ENCODE data around the gene COL1A2.

Gene COL1A2

GRCh38 chr7:94392393-94392786 is 2.3 kb upstream of the COL1A2 start:
- TF ChIP-seq, protein P1, sequence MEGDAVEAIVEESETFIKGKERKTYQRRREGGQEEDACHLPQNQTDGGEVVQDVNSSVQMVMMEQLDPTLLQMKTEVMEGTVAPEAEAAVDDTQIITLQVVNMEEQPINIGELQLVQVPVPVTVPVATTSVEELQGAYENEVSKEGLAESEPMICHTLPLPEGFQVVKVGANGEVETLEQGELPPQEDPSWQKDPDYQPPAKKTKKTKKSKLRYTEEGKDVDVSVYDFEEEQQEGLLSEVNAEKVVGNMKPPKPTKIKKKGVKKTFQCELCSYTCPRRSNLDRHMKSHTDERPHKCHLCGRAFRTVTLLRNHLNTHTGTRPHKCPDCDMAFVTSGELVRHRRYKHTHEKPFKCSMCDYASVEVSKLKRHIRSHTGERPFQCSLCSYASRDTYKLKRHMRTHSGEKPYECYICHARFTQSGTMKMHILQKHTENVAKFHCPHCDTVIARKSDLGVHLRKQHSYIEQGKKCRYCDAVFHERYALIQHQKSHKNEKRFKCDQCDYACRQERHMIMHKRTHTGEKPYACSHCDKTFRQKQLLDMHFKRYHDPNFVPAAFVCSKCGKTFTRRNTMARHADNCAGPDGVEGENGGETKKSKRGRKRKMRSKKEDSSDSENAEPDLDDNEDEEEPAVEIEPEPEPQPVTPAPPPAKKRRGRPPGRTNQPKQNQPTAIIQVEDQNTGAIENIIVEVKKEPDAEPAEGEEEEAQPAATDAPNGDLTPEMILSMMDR (conservative IDR thresholded peaks at IDR 0.05), result no peak
- no peak overlapping the region for H3K27ac ChIP-seq

GRCh38 chr7:94393246-94394108 is 1.2 kb upstream of the COL1A2 start:
- H3K27ac ChIP-seq, result no peak overlapping the region
- no peak for TF ChIP-seq ZFX (IDR thresholded peaks at IDR 0.05)
- TF ChIP-seq, protein P1 (conservative IDR thresholded peaks at IDR 0.05), result no peak

DNA sequence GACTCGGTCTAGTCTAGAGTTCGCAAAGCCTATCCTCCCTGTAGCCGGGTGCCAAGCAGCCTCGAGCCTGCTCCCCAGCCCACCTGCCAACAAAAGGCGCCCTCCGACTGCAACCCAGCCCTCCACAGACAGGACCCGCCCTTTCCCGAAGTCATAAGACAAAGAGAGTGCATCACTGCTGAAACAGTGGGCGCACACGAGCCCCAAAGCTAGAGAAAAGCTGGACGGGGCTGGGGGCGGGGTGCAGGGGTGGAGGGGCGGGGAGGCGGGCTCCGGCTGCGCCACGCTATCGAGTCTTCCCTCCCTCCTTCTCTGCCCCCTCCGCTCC is 622 bp upstream of the COL1A2 start:
- TF ChIP-seq, protein P1 (conservative IDR thresholded peaks at IDR 0.05), result no peak
- TF ChIP-seq ZFX (IDR thresholded peaks at IDR 0.05), result no peak
- no peak overlapping the region for H3K27ac ChIP-seq

GRCh38 chr7:94395141-94396036 is 694 bp downstream of the COL1A2 start:
- no peak for TF ChIP-seq ZFX (IDR thresholded peaks at IDR 0.05)
- TF ChIP-seq, protein P1 (conservative IDR thresholded peaks at IDR 0.05), result peak; percentile 91
- no peak overlapping the region for H3K27ac ChIP-seq

DNA sequence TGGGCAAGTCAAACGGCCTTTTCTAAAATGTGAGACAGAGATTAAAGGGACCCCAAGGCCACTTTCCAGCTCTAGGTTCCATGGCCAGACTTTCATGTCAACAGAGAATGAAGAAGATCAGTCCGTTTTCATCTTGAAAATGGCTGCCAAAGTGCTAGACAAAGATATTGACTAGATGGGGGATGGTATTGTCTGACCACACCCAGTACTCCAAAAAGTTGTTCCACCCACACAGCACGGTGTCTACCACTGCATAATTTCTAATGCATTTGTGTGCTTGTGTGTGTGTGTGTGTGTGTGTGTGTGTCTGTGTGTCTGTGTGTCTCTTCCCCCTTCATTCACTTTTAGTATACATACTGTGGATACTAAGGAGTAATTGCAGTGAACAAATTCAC is 1.3 kb downstream of the COL1A2 start:
- no peak overlapping the region for H3K27ac ChIP-seq
- TF ChIP-seq, protein P1 (conservative IDR thresholded peaks at IDR 0.05), result no peak
- TF ChIP-seq ZFX (IDR thresholded peaks at IDR 0.05), result no peak

- TF ChIP-seq, protein P1 (conservative IDR thresholded peaks at IDR 0.05), result no peak
- no peak for TF ChIP-seq ZFX (IDR thresholded peaks at IDR 0.05)
- no peak overlapping the region for H3K27ac ChIP-seq
These were observed 1.9 kb downstream of the COL1A2 start for GRCh38 chr7:94396596-94396995.

DNA sequence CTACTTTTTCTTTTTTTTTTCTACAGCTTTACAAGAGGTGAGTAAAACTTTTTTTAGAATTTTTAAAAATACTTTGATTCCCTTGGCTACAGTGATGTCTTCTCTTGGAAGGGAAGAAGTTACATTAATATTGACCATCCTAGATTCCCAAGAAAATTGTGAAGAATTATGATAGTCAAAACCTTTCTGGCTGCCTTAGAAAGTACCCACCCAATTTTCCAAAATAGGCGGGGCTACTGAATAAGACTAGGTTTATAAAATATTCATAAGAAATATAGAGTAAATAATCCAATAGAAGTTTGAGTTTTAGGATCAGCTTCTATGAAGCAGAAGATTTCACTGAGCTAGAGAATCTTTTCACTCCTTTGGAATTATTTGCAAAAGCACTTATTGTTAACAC is 3.0 kb downstream of the COL1A2 start:
- TF ChIP-seq, protein P1 (conservative IDR thresholded peaks at IDR 0.05), result no peak
- no peak for TF ChIP-seq ZFX (IDR thresholded peaks at IDR 0.05)
- no peak overlapping the region for H3K27ac ChIP-seq
